HS-27A (cell line): Measurements from ENCODE around the gene MFAP3L.
"Not testable (repeated sequence)": the region's sequence is repeated elsewhere in the genome, so short reads cannot be mapped to it uniquely, and the experiment has no call there.

Experiments
- DNase-seq: peaks from one replicate; pipeline ENCODE4 v3.0.0-alpha.2; 2012; ENCODE audit warnings: low read depth, missing footprints

Gene MFAP3L

DNA sequence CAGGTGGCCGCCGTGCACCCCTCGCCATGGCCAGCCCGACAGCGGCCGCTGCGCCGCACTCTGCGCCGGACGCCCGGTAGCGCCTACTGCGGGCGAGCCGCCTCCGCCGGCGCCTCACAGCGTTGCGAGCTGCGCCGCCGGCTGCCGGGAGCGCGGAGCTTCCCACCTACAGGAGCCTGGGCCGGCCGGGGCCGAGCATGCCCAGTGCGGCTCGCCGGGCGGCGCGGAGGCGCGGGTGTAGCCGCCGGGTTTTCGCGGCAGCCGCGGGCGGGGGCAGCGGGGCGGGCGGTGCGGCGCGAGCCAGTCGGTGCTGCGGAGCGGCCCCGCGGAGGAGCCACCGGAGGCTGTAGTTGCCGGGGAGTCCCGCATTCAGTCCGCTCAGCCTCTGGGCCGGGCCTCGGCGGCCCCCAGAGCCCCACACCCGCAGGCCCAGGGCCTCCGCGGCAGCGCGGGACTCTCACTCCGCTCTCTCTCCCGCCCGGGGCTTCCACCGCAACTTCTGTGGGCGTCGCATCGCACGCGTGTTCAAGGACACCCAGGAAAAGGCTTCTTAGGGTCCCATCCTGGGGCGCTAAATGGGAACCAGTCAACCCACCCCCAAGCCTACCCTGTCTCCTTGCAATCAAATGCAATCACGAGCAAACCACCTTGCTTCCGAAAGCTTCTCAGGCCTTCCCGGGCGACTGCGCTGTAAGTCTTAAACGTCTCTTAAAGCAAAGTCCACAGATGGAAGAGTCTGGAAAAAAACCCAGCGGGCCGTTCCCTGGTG is at the start of gene MFAP3L:
MFAP3L (minus strand) TSS at position 143 of the 769 bp plus-strand sequence. CDS start 20,518 bp downstream, outside the sequence.
- peak; percentile 30 for DNase-seq

DNA sequence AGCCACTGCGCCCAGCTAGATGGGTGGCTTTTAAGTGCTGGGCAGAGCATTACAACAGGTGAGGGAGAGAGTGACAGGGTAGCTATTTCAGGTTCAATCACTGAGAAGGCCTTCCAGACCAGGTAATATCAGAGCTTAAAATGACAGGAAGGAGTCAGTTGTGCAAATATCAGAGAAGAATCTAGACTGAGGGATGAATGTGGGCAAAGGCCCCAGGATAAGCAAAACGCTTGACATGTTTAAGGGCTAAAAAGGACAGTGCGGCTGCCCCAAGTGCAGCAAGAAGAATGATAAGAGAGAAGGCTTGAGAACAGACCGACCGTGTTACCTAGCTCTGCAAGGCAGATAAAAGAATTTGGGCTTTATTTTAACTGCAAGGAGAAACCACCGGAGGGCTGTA is 45.0 kb upstream of the MFAP3L start:
- no peak for DNase-seq

DNA sequence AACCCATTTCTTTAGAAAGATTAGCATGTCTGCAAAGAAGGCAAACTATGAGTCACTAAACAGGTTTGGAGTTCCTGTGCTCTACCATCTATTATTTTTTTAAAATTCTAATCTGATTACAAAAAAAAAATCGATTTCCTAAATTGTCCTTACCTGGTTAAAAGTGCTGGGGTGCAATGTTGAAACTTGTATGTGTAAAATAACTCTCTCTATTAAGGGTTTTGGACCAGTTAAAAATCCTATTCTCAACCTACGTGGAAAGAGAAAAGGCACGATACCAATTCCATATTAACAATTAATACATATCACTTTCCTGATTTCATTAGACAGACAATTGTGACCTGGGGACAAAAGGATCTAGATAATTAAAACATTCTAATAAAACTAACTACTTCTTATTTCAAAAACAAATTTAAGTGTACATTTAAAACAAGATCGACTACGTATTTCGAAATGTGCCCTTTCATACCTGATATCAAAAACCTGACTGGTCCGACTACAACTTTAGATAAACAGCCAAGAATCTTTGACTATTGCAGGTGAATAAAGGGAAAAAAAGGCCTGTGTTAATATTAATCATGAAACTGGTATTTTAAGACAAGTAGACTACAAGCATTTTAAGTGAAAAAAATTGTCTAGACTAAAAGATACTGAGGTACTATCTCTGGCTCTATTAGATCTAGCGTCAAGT is 42.4 kb upstream of the MFAP3L start:
- DNase-seq = no peak

DNA sequence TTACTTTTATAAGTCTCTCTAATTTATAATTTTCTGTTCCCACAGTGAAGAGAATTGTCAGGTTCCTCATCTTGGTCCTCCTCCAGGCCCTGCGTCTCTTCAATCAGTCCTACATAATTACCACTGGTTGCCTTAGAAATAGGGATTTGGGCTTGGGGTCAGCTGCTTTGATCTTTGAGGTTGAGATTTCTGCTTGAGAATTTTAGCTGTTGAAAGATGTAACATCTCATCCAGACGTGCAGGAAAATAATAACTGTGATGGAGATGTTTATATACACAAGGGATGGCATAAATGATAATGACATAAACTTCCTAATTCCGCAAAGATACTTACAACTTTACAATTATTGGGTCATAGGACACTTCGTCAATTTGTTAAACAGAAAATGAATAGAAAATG is 33.2 kb upstream of the MFAP3L start:
- DNase-seq = no peak

DNA sequence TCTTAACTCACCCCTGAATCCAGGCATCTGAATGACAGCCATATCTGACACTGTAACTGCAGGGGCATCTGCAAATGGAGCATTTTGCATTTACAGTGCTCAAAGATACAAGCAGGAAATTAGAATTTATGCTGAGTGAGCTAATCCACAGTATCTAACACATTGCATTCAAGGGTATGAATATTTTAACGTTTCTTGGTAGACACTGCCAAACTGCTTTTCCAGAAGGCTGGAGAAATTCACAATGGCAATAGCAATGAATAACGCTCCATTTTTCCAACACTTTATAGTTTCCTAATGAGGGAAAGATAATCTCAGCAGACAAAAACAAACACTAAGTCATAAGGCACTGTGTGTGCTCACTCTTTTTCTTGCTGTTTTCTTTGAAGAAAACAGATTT is 32.6 kb upstream of the MFAP3L start:
- no peak for DNase-seq

DNA sequence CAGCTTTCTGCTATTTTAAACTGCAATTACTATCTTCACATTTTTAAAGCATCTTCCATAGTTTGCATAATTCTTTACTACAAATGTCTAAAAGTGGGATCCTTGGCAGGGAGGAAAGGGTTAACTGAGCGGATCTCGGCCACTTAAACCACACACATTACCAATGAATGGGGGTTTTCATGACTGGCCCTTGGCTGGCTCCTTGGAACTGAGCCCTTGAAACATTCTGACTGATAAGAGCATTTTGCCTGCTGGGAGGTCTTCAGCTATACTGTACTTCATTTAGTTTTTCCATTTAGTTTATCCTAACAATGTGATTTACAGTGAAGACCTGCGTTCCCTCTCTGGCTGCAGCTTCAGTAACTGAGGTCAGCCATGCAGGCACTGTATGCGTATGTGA is 31.7 kb upstream of the MFAP3L start:
- no peak for DNase-seq

DNA sequence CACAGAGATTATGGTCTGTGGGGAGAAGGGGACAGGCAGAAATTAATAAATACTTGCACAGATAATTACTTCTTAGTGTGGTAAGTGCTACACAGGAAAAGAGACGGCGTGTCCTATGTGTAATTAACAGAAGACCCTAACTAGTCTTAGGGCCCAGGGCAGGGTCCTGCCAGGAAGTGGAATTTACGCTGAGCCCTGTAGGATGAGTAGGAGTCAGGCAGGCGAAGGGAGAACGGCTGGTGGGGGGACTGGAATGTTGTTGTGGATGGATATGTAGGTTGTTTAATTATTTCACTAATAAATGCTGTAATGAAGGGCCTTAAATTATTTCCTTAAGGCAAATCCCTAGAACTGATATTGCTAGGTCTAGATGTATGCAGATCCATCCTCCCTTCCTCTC is 26.7 kb upstream of the MFAP3L start:
- DNase-seq = no peak

DNA sequence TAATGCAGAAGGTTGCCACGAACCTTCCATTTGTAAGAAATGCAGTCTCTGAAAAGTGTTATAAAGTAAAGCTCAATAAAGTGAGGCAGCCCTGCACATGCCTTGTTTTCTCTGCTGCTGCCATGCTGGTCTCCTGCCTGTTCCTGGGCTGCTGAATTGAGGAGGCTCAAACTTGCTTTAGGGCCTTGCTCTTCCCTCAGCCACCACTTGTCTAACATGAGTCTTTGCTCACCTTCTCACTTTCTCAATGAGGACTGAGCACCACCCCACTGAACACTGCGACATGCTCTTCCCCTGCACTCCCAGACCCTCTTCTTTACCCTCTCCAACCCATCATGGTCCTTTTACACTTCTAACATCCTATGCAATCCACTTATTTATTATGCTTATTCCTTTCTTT is 25.2 kb upstream of the MFAP3L start:
- DNase-seq = no peak

DNA sequence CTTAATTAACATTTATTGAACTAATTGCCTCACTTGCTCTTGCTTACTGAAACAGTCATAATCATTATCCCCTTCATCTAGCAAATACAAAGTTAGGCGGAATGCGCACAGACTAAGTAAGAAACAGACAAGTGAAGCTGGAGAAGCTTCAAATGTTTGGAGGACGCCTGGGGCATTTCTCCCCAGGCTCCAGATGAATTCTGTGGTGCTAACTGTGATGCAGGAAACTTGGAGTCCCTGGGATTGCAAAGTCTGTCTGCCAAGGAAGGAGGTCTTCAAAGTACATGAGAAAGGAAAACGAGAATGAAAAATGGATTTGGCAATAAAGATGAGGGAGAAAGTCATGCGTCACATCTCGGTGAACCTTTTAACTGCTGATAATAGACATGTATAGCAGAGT is 23.6 kb upstream of the MFAP3L start:
- no peak for DNase-seq

DNA sequence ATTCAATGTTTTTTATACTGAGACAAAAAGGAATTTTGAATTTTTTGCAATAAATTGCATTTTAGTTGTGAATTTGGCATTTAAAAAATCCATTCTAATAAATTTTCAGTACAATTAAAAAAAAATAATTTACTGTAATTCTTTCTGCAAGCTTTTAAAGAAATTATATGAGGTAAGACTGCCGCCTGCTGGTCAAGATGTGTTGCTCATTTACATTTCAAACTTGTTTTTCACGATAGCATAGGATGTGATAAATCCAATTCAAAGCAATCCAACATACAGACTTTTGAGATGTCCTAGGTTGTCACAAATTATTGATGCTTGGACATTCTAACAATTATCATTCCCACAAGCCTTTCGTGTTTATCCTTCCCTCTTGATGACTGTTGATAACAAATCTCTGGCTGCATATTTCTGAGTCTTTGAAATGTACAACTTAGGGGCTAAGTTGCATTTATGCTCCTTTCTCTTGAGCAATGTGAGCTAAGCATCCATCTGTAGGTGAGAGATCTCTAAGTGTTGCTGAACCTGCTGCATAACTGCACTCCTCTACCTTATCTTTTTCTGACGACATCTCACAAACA is 21.7 kb upstream of the MFAP3L start:
- DNase-seq = peak; percentile 12

DNA sequence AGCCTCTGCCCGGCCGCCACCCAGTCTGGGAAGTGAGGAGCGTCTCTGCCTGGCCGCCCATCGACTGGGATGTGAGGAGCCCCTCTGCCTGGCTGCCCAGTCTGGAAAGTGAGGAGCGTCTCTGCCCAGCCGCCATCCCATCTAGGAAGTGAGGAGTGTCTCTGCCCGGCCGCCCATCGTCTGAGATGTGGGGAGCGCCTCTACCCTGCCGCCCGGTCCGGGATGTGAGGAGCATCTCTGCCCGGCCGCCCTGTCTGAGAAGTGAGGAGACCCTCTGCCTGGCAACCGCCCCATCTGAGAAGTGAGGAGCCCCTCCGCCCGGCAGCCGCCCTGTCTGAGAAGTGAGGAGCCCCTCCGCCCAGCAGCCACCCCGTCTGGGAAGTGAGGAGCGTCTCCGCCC is 20.0 kb upstream of the MFAP3L start:
- not testable (repeated sequence) for DNase-seq

DNA sequence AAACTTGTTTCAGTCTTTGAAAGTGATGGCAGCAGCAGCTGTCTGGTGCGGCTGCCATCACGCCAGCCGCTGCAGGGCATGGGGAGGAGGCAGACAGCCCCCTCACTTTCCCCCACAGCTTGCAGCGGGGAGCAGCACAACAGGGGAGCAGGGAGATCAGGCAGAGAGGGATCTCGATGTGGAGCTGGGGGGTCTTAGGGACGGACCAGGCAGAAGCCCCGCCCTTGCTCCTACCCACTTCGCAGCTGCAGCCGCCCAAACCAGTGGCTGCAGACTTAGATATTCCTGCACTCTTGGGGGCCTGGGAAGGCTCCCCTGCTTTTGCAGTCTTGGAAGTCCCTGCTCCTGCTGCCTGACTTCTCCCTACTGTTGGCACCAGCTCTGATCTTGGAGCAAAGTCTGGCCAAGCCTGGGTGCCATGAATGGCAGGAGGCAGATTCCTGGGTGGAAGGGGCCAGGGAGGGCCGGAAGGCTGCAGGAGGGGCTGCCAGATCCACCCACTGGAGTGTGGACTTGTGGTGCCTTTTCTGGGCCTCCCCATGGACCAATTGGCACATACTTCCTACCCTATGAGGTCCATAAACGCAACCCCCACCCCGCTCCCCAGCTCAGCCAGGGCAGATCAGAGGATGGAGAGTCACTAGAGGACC is 14.0 kb upstream of the MFAP3L start:
- DNase-seq = no peak

DNA sequence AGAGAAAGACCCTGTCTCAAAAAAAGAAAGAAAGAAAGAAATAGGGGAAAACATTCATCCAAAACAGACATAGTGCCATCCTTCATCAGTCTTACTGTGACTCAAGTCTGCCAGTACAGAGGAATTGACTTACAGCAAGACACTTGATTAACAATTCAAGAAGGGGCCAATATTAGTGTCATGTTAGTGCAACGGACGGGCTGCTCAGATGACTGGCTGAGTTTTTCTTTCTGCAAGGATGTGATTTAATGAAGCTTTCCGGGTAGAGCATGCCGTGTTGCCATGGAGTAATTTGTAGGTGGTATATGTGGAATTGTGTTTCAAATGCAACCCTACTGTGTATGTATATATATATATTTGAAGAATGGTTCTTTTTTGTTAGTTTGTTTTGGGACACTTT is 12.6 kb upstream of the MFAP3L start:
- DNase-seq = no peak

DNA sequence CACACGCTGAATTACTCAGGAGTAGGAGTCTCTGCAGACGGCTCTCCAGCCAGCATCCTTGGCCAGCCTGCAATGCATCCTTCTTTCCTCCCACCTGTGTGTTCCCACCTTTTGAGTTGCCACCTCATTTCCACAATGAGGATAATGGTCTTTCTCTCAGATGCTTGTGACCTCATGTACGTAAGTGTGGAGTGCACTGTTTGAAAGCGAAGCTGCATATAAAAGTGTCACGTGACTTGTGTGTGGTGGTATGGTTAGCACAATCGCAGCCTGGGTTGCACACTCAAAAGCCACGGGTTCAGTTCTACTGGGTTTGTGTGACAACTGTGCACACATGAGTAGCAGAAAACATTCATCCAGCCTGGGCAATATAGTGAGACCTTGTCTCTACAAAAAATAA is 12.0 kb upstream of the MFAP3L start:
- no peak for DNase-seq

DNA sequence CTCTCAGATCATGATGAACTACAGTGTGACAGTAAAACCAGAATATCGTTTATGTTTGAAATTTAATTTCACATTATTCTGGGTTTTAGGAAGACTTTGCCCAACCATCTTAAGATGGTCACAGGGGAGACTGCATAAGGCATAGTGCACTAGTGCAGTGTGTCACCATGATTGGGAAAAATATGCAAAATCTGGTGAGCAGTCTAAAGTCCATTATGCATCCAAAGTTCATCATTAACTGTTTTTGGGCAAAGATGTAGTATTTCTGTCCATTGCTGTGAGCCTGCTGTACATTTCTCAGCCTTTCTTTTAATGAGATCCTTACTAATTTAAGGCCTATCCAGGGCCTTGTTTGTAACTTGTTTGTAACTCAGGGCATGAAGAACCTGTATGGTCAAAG is 11.3 kb upstream of the MFAP3L start:
- no peak for DNase-seq

DNA sequence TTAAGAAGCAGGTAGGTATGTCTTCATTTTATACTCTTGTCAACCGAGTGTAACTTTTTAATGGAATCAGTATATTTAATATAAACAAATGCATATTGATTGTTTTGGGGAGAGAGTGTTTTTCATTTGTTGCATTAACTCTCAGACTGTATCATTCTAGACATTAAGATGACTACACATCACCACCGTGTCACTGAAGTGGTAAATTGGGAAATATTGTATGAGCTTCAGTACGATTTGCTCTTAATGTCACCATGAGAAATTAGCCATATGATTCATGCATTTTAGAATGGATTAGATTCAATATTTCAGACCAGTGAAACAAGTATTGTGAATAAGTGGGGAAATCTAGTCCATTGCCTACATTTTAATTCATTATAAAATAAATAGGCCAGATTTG is 9.7 kb upstream of the MFAP3L start:
- no peak for DNase-seq

DNA sequence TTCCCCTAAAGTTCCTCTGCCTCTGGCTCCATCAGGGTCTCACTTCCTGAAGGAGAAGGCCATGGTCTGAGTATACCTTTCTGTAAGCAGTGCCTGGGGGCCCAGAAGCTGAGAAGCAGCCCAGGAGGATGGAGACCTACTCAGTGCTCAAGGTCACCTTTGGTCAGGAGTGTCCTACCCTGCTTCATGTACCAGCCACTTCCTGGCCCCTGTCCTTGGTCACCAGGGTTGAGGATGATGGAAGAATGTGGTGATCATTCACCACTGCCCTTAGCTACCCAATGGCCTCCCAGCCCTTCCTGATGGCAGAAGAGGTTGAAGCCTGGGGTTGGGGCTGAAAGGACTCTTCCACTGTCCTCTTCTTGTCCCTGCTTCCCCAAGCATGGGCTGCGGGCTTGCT is 9.0 kb upstream of the MFAP3L start:
- DNase-seq = no peak

DNA sequence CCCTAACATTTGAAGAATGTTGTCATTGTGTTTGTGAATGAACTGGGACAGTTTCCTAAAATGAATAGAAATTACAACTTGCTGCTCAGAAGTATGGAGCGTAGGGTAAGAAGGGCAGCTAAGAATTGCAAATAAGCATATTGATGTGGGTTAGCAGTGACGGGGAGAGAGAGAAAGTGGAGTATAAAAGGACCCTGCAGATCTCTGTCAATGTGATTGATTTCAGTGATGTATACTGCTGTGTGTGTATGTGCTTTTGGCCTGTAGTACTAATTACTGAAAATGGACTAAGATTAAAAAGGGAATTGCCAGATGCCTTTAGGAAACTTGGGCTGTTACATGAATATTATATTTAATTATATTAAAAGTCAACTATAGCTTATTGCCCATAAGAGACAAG is 7.8 kb upstream of the MFAP3L start:
- no peak for DNase-seq

DNA sequence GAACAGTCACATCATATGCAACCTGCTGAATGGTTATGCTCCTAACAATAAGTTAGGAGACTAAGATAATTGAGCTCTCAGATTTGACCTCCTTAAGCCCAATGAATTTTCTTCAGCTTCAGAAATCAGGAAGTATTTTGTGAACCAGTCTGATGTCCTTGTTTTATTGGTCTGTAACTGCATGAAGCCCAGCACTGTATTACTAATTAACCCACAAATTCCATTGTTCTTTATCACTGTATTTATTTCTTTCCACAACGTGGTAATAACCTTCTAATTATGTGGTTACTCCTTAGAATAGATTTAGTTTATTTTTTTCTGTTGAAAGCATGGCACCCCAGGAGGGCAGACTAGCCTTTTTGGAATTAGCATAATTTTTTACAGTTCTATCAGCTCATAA is 3.9 kb upstream of the MFAP3L start:
- no peak for DNase-seq

DNA sequence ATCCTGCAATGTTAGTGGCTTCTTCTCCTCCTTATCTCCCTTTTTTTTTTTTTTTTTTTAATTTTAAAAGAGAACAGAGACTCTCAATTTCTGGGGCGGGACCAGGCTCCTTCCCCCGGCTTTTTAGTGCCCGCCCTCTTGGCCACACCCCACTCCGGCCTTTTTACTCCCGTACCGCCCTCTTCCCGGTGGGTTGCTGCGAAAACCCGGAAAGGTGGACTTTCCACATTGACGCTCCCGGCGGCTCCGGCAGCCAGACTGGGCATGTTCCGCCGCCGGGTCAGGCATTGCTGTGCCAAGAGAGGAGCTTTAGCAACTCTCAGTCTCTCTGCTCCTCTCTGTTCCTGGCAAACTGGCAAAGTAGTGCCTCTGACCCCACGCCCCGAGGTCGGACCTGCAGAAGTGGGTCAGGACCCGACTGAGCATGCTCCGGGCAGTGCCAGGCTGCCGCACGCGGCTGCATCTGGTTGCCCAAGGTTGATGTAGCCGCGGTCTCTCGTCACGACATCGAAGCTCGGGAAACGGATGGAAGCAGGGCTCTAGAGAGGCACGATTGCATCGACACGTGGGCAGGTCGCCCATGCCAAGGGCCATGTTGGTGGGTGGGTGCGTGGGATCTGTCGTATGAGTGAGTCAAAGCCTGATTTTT is 1.1 kb upstream of the MFAP3L start:
- DNase-seq = peak; percentile 77

DNA sequence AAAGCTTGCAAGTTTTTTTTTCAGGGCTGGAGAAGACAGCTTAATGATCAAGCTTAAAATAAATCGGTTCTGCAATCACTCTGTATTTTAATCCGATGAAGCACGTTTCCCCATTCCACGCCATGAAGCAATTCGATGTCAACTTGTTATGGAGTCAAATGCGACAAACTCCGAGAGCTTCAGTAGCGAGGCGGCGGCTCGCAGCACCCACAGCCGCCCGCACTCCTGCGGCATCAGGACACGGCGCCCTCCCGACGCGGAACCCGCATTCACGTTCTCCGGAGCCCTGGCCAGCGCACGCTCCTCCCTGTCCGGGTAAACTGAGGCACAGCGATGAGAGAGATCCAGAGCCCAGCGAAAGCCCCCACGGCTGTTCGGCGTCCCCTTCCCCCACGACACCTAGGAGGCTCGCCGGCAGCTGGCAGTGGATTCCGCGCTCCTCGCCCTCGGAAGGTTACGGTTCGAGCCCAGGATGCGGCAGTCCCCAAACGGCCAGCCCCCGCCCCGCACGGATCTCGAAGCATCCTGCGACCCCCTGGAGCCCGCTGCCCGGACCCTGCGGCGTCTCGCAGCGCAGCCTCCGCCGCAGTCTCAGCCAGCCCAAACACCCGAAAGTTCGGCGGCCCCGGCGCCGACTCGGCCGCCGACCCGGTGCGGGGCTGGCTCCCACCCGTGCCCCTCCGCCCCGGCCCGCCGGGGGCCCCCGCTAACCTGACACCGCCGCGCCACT is 507 bp downstream of the MFAP3L start:
- DNase-seq = no peak

DNA sequence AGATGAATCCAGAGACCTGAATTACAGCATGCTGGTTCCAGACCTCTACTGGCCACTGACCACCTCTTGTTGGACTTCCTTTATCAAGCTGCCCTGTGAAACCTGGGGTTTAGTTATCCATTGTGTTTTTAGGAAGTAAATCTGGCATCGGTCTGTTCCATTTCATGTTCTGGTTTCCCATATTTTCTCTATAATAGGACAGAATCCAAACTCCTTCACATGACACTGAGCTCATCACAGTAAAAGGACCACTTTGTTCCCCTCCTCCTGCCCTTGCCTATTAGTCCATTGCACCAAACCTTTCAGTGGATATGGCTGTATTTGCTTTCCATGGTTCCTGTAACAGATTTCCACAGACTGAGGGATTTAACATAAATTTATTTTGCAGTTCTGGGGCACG is 4.0 kb downstream of the MFAP3L start:
- no peak for DNase-seq
